DND-41 (cell line): ENCODE data around the gene ALAS1.

Experiments
- CTCF ChIP-seq: IDR thresholded peaks from 2 replicates; pipeline ENCODE4 v1.5.1; 2012; ENCODE audit warnings: borderline replicate concordance, low read length, moderate library complexity, mild to moderate bottlenecking; ENCODE audit not compliant: poor library complexity, severe bottlenecking; ENCODE audit errors: extremely low read depth
- EZH2 ChIP-seq: IDR thresholded peaks from 3 replicates; pipeline ENCODE4 v1.6.1; 2012; ENCODE audit warnings: borderline replicate concordance, low read depth, mild to moderate bottlenecking, moderate library complexity, low read length, inconsistent platforms; ENCODE audit not compliant: severe bottlenecking

GRCh38 chr3:52208556-52208955 lies 10.6 kb downstream of the ALAS1 start:
- TF ChIP-seq CTCF (no peak), EZH2 (no peak)
